Neural crest cell (in vitro differentiated cells): Measurements from ENCODE around the gene PTGES3. TPM values are rescaled to one million over a fixed set of nuclear protein-coding genes. Genes with fewer than 3 reads are reported as not detected.
"Not testable (repeated sequence)": the region's sequence is repeated elsewhere in the genome, so short reads cannot be mapped to it uniquely, and the experiment has no call there.

Experiments used
- DNase-seq: peaks from one replicate; pipeline ENCODE4 v3.0.0; 2021; ENCODE audit warnings: low read depth, mixed read lengths, low spot score
- H3K27ac Mint-ChIP-seq: one replicate; pipeline ENCODE4 v1.8.0; 2021; ENCODE audit warnings: mild to moderate bottlenecking, mixed read lengths; ENCODE audit not compliant: unreplicated experiment
- H3K27me3 Mint-ChIP-seq: 2 replicates; pipeline ENCODE4 v1.8.0; 2021; ENCODE audit warnings: low read depth, mild to moderate bottlenecking, mixed read lengths
- H3K36me3 Mint-ChIP-seq: 2 replicates; pipeline ENCODE4 v1.8.0; 2021; ENCODE audit warnings: low read depth, mild to moderate bottlenecking, mixed read lengths
- H3K4me1 Mint-ChIP-seq: 2 replicates; pipeline ENCODE4 v1.8.0; 2021; ENCODE audit warnings: mixed read lengths
- H3K4me3 Mint-ChIP-seq: one replicate; pipeline ENCODE4 v1.8.0; 2021; ENCODE audit warnings: mild to moderate bottlenecking, mixed read lengths
- H3K9me3 Mint-ChIP-seq: 2 replicates; pipeline ENCODE4 v1.8.0; 2021; ENCODE audit warnings: mixed read lengths
- long read RNA-seq: library from polyadenylated mRNA; unstranded; transcript quantifications from one replicate; pipeline ENCODE4 v2.0.0, GENCODE V29; 2020
- total RNA-seq: library from RNA; stranded (reverse); gene quantifications from 2 replicates; pipeline ENCODE4 v1.2.1, GENCODE V29; 2021
- TF ChIP-seq, protein P1 (sequence below): fragments of 200-600 bp; sonication (generic); conservative IDR thresholded peaks from 2 replicates; pipeline ENCODE4 v1.5.0; 2021; ENCODE audit warnings: antibody characterized with exemption, mild to moderate bottlenecking

PTGES3 gene, protein sequence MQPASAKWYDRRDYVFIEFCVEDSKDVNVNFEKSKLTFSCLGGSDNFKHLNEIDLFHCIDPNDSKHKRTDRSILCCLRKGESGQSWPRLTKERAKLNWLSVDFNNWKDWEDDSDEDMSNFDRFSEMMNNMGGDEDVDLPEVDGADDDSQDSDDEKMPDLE
- 282 and 284 TPM in 2 replicates for total RNA-seq
- long read RNA-seq, transcript PTGES3-201 (8 exons, 1,920 nt): major isoform, 1,421 of 1,551 reads
- long read RNA-seq, transcript PTGES3-204 (7 exons, 1,017 nt): minor isoform, 19 of 1,551 reads
- long read RNA-seq, transcript PTGES3-202 (7 exons, 1,547 nt): minor isoform, 41 of 1,551 reads
- long read RNA-seq, partial matches to known transcripts: 17 of 1,551 reads
- long read RNA-seq, other reads (novel, unspliced or antisense): 49 of 1,551 reads

DNA sequence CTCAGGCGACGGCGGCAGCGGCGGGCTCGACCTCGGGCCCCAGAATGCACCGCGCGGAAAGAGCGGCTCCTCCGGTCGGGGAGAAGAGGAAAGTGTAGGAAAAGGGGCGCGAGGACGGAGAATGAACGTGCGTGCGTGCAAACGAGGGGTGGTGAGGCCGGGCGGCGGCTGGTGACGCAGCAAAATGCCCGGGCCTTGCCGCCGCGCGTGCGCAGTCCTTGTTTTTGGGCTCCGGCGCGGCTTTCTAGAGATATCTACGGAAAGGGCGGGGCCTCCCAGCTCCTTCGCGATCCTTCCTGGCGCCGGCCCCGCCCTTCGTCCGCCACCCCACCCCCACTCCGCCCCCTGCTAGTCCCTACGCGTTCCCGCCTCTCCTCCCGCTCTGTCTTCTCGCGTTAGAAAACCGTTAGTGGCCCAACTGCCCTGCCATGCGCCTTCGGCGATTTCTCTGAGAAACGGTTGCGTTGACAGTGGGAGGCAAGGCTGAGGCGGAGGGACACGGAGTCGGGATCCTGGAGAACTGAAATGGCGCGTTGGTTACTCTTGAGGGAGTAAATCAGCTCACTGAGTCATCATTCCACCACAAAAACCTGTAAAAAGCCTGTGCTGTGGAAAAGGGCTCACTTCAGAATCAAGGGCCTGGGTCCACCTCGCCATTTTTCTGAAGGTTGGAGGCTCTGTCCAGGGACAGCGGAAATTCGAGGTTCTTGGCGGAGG is at the start of gene PTGES3:
Gene PTGES3 (minus strand): TSS at position 156 of the 717 bp plus-strand sequence. CDS start 285 bp downstream, outside the sequence.
- H3K27ac Mint-ChIP-seq: peak within 1 kb of the TSS; percentile 99
- H3K27me3 Mint-ChIP-seq: peaks cover 2% of the 10 kb centered on the region
- H3K9me3 Mint-ChIP-seq: no peaks in the 10 kb centered on the region
- peaks cover 32% of the 10 kb centered on the region for H3K4me1 Mint-ChIP-seq
- DNase-seq: peak; percentile 98
- peak within 1 kb of the TSS; percentile 100 for H3K4me3 Mint-ChIP-seq
- TF ChIP-seq, protein P1, sequence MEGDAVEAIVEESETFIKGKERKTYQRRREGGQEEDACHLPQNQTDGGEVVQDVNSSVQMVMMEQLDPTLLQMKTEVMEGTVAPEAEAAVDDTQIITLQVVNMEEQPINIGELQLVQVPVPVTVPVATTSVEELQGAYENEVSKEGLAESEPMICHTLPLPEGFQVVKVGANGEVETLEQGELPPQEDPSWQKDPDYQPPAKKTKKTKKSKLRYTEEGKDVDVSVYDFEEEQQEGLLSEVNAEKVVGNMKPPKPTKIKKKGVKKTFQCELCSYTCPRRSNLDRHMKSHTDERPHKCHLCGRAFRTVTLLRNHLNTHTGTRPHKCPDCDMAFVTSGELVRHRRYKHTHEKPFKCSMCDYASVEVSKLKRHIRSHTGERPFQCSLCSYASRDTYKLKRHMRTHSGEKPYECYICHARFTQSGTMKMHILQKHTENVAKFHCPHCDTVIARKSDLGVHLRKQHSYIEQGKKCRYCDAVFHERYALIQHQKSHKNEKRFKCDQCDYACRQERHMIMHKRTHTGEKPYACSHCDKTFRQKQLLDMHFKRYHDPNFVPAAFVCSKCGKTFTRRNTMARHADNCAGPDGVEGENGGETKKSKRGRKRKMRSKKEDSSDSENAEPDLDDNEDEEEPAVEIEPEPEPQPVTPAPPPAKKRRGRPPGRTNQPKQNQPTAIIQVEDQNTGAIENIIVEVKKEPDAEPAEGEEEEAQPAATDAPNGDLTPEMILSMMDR: no peak
- peaks cover 19% of the 10 kb centered on the region for H3K36me3 Mint-ChIP-seq

DNA sequence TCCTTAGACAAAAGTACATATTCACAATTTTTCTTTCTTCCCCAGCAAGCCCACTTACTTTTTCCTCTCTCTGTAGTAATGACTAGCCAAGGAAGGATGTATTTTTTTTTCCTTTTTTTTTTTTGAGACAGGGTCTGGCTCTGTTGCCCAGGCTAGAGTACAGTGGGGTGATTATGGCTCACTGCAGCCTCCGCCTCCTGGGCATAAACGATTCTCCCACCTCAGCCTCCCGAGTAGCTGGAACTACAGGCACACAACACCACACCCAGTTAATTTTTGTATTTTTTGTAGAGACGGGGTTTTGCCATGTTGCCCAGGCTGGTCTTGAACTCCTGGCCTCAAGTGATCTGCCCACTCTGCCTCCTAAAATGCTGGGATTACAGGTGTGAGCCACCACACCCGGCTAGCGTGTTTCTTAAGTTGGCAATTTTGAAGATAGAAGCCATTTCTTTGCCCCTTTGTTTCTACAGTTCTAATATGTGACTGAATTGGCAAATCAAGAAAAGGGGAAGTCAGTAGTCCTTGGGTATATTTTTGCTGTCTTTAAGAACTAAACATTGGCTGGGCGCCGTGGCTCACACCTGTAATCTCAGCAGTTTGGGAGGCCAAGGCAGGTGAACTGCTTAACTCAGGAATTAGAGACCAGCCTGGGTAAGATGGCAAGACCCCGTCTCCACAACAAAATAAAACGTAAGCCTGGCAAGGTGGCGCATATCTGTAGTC is 40.2 kb upstream of the PTGES3 start:
- DNase-seq: no peak
- TF ChIP-seq, protein P1: no peak
- Mint-ChIP-seq H3K27me3 (no peaks in the 10 kb centered on the region), H3K27ac (no peak overlapping the region), H3K4me3 (peak overlapping the region; percentile 36), H3K36me3 (peaks cover 14% of the 10 kb centered on the region), H3K9me3 (no peaks in the 10 kb centered on the region), H3K4me1 (peaks cover 23% of the 10 kb centered on the region)

DNA sequence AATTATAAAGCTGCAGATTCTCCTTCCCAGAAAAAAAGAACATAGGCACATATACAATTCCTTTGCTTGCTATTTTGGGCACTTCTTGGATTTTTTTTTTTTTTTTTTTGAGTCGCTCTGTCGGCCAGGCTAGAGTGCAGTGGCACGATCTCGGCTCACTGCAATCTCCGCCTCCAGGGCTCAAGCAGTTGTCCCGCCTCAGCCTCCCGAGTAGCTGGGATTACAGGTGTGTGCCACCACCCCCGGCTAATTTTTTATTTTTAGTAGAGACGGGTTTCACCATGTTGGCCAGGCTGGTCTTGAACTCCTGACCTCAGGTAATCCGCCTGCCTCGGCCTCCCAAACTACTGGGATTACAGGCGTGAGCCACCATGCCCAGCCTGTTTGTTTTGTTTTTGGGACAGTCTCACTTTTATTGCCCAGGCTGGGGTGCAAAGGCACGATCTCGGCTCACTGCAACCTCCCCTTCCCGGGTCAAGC is 38.2 kb upstream of the PTGES3 start:
- peaks cover 19% of the 10 kb centered on the region for H3K36me3 Mint-ChIP-seq
- H3K4me3 Mint-ChIP-seq: peak overlapping the region; percentile 98
- DNase-seq, H3K27me3 Mint-ChIP-seq, H3K9me3 Mint-ChIP-seq: not testable (repeated sequence)
- H3K4me1 Mint-ChIP-seq: peaks cover 43% of the 10 kb centered on the region
- peak overlapping the region; percentile 99 for H3K27ac Mint-ChIP-seq

DNA sequence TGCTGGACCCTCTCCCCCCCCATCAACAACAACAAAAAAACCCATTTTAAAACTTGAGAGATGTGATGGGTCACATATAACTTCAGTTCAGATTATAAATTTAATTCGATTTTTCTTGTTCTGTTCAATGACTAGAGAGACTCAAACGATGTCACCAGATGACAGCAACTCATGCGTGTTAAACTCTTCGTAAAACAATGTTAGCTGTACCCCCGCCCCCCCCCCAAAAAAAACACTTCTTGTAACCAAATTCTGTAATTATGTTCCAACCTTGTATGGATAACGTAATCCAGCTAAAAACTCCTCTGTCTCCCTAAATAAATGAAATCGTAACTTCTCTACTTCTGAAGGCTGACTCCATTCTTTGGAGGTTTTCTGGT is 37.6 kb upstream of the PTGES3 start:
- Mint-ChIP-seq H3K4me1 (peaks cover 49% of the 10 kb centered on the region), H3K36me3 (peaks cover 22% of the 10 kb centered on the region)
- no peak for DNase-seq

DNA sequence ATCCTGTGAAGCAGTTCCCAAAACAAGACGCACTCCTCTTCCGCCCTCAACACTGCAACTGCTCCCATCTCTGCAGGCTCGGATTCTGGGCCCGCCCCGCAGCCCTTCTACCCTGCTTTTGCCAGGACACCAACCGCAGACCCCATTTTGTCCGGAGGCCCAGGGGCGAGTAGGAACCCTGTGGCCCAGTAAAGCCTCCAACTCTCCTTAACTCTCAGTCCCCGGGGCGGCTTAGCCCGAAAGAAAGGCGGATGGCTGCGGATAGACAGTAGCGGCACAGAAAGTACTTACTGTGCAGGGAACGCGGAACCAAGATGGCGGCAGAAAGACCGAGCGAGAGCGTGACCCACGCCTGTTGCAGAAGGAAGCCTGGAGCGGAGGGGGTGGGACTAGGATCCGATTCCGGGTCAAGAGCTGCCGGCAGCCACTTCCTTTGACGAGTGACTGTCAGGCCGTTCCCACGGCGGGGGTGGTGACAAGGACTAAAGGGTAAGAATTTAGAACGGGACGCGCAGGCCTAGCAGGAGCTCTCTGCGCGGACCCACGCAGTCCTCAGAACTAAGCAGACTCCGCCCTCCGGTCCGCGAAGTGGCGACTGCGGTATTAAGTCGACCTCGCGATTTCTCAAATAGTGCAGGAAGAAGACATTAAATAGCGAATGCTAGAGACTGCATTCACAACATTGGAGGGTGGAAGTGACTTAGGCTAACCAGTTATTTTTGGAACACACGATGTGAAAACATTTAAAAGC is 37.1 kb upstream of the PTGES3 start, which contains the start of gene NACA:
Gene NACA (minus strand): TSS at position 328 of the 751 bp plus-strand sequence. CDS start 778 bp downstream, outside the sequence.
- H3K9me3 Mint-ChIP-seq: no peaks in the 10 kb centered on the region
- peaks cover 28% of the 10 kb centered on the region for H3K36me3 Mint-ChIP-seq
- H3K4me3 Mint-ChIP-seq: peak within 1 kb of the TSS; percentile 98
- TF ChIP-seq, protein P1: no peak
- peak; percentile 89 for DNase-seq
- H3K4me1 Mint-ChIP-seq: peaks cover 54% of the 10 kb centered on the region
- no peaks in the 10 kb centered on the region for H3K27me3 Mint-ChIP-seq
- peak within 1 kb of the TSS; percentile 99 for H3K27ac Mint-ChIP-seq

More for the DNA sequence above, 37.6 kb upstream of the PTGES3 start:
- Mint-ChIP-seq H3K27ac (peak overlapping the region; percentile 99), H3K9me3 (no peaks in the 10 kb centered on the region), H3K4me3 (peak overlapping the region; percentile 98), H3K27me3 (no peaks in the 10 kb centered on the region)
- TF ChIP-seq, protein P1: no peak
